ENCODE measurements around the gene TNFRSF13B. TPM values are rescaled to one million over a fixed set of nuclear protein-coding genes. Genes with fewer than 3 reads are reported as not detected.

TNFRSF13B gene
- total and polyA plus RNA-seq, 10 of the 15 experiments (the other 5 are each of a cell fraction or from before 2014, with no cell fraction given): 15.5 to 231 (median 119) TPM

GRCh38 chr17:16991349-16992009 lies 19.6 kb upstream of the TNFRSF13B start (continued):
- TF ChIP-seq, protein P1, sequence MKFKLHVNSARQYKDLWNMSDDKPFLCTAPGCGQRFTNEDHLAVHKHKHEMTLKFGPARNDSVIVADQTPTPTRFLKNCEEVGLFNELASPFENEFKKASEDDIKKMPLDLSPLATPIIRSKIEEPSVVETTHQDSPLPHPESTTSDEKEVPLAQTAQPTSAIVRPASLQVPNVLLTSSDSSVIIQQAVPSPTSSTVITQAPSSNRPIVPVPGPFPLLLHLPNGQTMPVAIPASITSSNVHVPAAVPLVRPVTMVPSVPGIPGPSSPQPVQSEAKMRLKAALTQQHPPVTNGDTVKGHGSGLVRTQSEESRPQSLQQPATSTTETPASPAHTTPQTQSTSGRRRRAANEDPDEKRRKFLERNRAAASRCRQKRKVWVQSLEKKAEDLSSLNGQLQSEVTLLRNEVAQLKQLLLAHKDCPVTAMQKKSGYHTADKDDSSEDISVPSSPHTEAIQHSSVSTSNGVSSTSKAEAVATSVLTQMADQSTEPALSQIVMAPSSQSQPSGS (IDR thresholded peaks at IDR 0.05; ENCODE audit: low read length): no peak
- no peak for TF ChIP-seq HDAC2 (IDR thresholded peaks at IDR 0.05)
- TF ChIP-seq SREBF2 (IDR thresholded peaks at IDR 0.05; ENCODE audit: low read length): no peak
- TF ChIP-seq BHLHE40 (IDR thresholded peaks at IDR 0.05; ENCODE audit: borderline replicate concordance in 1 of 2, low read depth in 2 of 2, low read length in 1 of 2): peak; percentile 58 to 65; a peak in 3 of 4 replicates
- TF ChIP-seq MXI1 (IDR thresholded peaks at IDR 0.05; ENCODE audit: low read depth, low read length): peak; percentile 94
- TF ChIP-seq, protein P2, sequence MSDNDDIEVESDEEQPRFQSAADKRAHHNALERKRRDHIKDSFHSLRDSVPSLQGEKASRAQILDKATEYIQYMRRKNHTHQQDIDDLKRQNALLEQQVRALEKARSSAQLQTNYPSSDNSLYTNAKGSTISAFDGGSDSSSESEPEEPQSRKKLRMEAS (IDR thresholded peaks at IDR 0.05; ENCODE audit: low read depth, low read length): peak; percentile 84; the same call in 1 of the 2 replicates
- TF ChIP-seq WRNIP1 (IDR thresholded peaks at IDR 0.05; ENCODE audit: borderline replicate concordance, low read depth, low read length): no peak
- TF ChIP-seq, protein P3, sequence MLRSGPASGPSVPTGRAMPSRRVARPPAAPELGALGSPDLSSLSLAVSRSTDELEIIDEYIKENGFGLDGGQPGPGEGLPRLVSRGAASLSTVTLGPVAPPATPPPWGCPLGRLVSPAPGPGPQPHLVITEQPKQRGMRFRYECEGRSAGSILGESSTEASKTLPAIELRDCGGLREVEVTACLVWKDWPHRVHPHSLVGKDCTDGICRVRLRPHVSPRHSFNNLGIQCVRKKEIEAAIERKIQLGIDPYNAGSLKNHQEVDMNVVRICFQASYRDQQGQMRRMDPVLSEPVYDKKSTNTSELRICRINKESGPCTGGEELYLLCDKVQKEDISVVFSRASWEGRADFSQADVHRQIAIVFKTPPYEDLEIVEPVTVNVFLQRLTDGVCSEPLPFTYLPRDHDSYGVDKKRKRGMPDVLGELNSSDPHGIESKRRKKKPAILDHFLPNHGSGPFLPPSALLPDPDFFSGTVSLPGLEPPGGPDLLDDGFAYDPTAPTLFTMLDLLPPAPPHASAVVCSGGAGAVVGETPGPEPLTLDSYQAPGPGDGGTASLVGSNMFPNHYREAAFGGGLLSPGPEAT (IDR thresholded peaks at IDR 0.05; ENCODE audit: low read depth): 0 out of 2 replicates have a peak, but pooled peaks have one; percentile 20
- peak; percentile 61 for TF ChIP-seq MYC (IDR thresholded peaks at IDR 0.05; ENCODE audit: insufficient read depth, insufficient read length, insufficient replicate concordance, low read length, severe bottlenecking)
- TF ChIP-seq IKZF1 (conservative IDR thresholded peaks at IDR 0.05): peak; percentile 79
- peak; percentile 68 for TF ChIP-seq ATF7 (IDR thresholded peaks at IDR 0.05; ENCODE audit: low read depth)
- TF ChIP-seq HDGF (IDR thresholded peaks at IDR 0.05): peak; percentile 96
- peak; percentile 52; the same call in 1 of the 2 replicates for TF ChIP-seq TCF12 (IDR thresholded peaks at IDR 0.05; ENCODE audit: low read depth, low read length)
- TF ChIP-seq, protein P4, sequence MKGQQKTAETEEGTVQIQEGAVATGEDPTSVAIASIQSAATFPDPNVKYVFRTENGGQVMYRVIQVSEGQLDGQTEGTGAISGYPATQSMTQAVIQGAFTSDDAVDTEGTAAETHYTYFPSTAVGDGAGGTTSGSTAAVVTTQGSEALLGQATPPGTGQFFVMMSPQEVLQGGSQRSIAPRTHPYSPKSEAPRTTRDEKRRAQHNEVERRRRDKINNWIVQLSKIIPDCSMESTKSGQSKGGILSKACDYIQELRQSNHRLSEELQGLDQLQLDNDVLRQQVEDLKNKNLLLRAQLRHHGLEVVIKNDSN (IDR thresholded peaks at IDR 0.05; ENCODE audit: borderline replicate concordance, extremely low read length, insufficient read depth, low read depth, low read length): no peak
- TF ChIP-seq YY1 (IDR thresholded peaks at IDR 0.05; ENCODE audit: low read depth, low read length): peak; percentile 86
- TF ChIP-seq FOXM1 (IDR thresholded peaks at IDR 0.05; ENCODE audit: low read depth, low read length): no peak
- peak; percentile 67; the same call in 1 of the 2 replicates for TF ChIP-seq RB1 (IDR thresholded peaks at IDR 0.05; ENCODE audit: borderline replicate concordance)
- TF ChIP-seq GABPA (IDR thresholded peaks at IDR 0.05; ENCODE audit: low read depth): no peak
- peak; percentile 42; the same call in 1 of the 2 replicates for TF ChIP-seq CREM (IDR thresholded peaks at IDR 0.05; ENCODE audit: low read depth)
- TF ChIP-seq SREBF1 (IDR thresholded peaks at IDR 0.05; ENCODE audit: low read length): no peak
- TF ChIP-seq, protein P5, sequence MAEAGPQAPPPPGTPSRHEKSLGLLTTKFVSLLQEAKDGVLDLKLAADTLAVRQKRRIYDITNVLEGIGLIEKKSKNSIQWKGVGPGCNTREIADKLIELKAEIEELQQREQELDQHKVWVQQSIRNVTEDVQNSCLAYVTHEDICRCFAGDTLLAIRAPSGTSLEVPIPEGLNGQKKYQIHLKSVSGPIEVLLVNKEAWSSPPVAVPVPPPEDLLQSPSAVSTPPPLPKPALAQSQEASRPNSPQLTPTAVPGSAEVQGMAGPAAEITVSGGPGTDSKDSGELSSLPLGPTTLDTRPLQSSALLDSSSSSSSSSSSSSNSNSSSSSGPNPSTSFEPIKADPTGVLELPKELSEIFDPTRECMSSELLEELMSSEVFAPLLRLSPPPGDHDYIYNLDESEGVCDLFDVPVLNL (IDR thresholded peaks at IDR 0.05; ENCODE audit: low read depth, low read length): no peak
- peak; percentile 80 to 87 (median 87) for TF ChIP-seq CTCF (IDR thresholded peaks at IDR 0.05 in 2 of 3, conservative IDR thresholded peaks at IDR 0.05 in 1 of 3; ENCODE audit: control insufficient read depth in 2 of 3, extremely low read depth in 1 of 3, insufficient read depth in 1 of 3, low read depth in 3 of 3, low read length in 3 of 3)
- 0 out of 2 replicates have a peak, but pooled peaks have one; percentile 18 for TF ChIP-seq TCF3 (IDR thresholded peaks at IDR 0.05; ENCODE audit: borderline replicate concordance, insufficient read depth, low read depth, low read length)
